CD4-positive, alpha-beta T cell treated with Interleukin-1 beta for 1 hour (primary cell): ENCODE measurements around the gene BARX1.

Source experiments
- DNase-seq, 2 donors: peaks; one replicate each; pipeline ENCODE4 v3.0.0-alpha.2; 2020 to 2022

BARX1 gene

DNA sequence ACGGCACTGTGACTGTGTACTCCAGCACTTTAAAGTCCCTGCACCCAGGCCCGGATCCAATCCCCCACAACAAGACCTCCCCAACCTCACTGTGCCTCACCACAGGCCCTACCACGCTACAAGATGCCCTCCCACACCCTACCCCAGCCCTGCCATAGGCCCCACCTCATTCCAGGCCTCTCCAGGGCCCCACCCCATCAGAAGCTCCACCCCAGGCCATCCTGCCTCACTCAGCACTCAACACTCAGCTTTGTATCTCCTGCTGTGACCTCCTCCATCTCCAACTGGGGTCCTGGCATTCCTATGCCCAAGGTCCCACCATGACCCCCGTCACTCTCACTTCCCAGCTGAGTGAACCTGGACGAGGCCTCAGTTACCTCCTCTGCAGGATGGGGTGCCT is 38.8 kb downstream of the BARX1 start:
- no peak for DNase-seq

DNA sequence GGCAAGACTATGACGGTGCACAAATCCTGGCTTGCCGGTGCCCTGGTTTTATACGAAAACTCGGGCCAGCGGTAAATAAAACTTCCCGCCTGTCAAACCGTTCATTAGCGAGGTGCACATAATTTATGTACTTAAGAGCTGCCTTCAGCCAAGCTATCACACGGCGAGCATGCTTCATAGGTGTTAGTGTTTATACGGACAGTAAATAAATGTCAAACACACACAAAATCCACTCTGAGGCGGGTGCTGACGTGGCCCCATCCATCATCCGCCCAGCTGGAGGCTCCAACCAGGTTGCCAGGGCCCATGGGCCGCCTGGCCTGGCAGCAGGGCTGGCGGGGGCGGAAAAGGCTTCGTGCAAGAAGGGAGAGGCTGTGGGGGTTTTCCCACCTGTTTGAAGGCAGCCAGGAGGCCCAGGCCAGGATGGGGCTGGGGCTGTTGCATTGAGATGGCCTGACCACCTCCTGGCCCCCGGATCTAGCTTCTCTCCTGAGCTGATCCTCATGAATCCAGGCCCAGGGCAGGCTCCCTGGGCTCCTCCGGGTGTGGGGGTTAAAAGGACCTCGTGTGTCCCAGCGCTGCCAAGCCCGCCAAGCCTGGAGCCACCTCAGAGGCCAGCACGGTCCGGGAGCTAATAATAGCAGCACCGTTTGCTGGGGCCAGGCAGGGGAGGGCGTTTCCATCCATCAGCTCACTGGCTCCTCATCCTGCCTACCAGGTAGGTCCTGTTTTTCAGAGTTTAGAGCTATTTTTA is 43.2 kb downstream of the BARX1 start:
- no peak for DNase-seq

DNA sequence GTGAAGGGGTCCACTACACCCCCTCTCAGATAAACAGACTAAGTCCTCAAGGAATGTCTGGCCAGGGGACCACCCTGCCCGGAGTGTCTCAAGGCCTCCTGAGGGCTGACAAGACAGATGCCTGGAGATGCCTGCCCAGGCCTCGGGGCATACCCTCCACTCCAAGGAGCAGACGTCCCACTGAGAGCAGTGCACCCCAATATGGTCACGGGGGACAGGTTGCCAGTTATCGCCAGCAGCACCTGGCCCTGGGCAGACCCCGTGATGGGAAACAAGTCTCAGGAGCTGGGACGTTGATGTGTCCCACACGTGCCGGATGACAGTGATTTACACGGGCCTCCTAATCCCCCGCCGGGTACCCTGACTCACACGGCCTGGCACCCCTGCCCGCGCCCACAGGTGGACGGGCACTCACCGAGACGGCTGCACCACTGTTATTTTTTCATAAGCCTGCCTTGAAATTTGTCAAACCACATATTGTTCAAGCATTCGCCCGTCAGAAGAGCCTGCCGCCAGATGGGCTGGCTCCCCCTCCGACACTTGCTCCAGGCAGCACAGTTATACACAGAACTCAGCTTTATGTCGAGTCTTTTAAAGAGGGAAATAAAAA is 43.9 kb downstream of the BARX1 start:
- no peak for DNase-seq

DNA sequence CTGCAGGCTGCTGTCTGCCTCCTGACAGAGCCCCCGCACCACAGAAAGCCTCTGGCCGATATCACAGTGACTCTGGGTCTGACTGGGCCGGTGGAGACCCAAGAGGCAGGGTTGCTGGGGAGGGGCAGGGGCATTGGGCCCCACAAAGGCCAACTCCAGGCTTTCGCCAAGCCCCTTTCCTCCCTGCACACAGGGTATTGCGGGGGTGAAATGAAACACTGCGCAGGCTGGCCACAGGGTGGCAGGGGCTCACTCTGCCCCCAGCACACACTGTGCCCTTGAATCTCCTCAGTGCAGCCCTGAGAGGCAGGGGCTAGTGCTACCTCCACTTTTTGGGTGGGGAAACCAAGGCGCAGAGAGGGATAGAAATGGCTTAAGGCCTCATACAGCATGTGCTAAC is 44.6 kb downstream of the BARX1 start:
- no peak for DNase-seq

DNA sequence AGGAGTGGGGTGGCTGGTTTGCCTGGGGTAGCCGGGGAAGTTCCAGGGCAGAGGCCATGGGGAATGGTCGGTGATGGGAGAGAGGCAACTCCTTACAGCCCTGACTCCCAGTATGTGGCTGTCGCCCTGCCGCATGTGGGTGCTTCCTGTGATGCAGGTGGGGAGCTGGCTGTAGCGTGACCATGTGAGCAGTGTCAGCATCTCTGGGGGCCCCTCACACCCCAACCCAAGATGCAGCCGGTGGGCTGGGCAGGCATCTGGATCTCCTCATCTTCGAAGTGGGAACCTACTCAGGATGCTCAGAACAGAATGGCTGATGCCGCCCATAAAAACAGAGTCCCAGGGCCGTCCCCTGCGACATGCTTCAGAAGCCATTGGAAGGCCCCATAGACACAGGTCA is 45.0 kb downstream of the BARX1 start:
- no peak for DNase-seq

DNA sequence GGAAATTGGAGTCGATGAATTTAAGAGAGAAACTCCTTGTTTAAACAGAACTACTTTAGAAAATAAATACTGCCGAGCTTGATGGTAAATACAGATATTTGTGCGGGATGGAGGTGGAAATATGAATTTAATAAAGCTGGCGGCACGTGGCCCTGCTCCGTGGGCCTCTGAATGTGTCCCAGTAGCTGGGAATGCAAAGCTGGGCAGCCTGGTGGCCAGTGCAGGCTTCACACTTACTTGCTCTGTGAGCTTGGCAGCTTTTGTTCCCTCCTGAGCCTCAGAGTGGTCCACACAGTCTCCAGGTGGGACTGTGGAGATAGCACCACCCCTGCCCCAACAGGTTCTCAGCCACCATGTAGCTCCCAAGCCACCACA is 45.9 kb downstream of the BARX1 start:
- DNase-seq = no peak

DNA sequence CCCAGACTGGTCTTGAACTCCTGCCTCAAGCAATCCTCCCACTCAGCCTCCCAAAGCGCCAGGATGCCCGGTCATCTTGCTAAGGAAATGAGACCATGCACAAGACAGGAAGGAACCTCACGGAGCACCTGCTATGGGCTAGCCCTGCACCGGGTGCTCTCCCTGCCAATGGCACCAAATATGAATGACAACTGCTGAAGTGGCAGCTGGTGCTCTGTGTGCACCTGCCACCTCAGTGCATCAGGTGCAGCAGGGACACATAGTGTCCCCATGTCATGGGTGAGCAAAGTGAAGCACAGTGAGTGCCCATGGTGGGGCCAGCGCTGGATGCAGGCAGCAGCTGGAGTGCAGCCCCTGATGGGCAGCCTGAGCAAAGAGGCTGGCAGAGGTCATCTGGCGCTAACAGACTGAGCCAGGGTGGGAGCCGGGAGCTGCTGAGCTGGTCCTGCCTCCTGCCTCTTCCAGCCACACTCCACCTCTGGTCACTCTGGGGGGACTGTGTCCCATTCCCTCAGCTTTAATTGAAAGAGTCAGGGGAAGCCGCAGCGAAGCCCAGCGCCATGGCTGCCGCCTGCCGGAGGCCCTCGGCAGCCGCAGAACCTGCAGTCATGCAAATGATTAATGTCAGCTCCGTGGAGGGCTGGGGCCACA is 46.4 kb downstream of the BARX1 start:
- DNase-seq = no peak

DNA sequence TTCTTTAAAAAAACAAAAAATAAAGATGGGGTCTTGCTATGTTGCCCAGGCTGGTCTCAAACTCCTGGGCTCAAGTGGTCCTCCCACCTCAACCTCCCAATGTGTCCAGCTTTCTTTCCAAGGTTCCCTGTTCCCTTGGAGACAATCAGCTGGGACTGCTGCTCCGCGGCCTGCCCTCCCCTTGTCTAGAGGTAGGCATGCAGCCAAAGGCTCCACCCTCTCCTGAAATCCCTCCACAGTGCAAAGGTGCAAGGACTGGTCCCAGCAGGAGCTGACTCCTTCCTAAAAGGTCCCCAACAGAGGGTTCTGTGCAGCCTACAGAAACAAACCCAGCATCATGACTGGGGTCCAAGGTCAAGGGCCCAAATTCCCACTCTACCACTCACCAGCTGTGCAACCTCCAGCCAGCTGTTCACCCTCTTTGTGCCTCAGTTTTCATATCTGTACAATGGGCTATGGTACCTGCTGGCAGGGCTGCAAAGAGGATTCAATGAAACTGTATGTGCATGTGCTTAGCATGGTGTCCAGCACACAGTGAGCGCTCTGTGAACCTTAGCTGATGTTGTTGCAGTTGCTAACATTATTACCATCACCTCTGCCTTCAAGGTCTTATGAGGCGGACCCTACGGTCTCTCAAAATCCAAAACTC is 47.5 kb downstream of the BARX1 start:
- DNase-seq = no peak

DNA sequence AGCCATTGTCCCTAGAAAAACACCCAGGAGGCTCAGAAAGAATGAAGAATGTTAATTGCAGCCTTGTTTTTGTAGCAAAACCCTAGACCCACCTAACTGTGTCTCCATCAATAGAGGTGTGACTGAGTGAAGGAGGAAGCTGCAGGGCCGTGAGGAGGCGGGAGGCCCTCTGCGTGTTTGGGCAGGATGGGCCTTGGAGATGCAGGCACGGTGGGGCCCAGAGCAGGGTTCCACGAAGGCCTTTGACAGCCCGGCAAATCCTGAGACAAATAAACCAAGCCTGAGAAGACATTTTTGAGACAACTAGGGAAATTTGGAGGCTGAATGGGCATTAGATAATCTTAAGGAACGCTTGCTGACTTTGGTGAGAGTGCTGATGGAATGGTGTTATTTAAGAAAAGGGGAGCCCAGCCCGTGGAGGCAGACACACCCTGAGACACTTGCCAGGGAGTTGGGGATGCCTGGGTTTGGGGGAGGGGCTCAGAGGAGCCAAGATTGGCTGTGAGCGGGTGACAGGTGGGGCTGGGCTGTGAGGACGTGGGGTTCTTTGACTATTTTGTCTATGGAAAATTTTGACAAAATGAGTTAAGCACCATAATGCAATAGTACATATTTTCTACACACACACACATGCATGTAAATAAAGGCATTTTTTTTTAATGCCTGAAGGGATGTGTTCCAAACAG is 48.8 kb downstream of the BARX1 start:
- no peak for DNase-seq

DNA sequence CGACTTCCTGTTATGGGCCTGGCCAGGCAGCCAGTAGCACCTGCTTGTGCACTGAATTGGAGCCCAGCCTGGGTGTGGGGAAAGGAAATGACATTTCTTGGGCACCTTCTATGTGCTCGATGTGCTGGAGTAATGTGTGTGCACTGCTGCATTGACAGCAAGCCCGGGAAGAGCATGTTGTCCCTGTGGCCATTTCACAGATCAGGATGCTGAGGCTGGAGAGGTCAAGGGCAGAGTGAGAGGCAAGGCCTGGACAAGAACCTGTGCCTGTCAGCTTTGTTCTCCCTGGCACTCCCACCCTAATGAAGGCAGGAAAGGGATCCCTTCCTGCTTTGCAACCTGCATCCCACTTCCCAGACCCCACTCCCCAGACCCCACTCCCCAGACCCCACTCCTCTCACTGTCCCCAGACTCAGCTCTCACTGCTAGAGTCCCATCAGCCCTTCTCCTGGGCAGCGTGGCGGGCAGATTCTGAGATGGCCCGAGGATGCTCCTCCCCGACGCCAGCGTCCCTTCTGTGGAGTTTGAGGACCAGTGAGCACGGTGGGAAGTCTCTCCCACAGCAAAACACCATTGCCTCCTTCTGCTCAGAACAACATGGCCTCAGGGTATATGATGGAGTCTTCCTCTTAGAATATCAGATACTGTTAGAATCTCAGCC is 49.6 kb downstream of the BARX1 start:
- DNase-seq = no peak

DNA sequence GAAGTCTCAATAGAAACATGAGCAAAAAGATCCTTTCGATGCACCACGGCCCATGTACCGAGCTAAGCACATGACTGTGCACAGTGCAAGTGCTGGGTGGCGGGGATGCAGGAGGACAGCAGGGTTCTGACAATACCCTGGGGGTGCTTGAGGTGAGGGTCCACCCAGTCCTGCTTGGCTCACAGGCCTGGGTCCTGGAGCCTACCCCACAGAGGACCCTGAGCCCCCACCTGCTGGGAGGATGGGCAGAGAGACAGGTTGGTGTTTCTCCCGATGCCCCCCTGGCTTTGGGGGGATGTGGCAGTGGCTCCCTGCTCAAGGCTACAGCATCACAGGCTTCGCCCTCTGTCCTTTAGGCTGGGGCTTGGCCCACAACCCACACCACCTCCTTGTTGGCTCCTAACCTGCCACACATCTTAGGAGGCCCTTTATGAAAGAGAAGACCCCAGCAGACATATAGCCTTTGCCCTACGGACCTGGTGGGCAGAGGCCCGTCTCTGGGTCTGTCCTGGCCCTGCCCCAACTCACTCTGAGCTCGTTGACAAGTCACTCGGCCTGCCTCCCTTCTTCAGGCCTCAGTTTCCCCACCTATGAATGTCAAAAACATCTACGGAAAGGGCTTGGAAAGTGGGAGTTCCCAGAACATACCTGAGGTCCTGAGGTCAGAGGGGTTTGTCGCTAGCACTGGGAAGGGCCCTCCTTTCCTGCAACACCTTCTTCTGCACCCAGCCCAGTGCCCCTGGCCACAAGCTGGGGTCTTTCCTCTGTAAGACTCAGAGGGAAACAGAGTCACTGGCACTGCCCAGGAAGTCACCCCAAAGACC is 50.3 kb downstream of the BARX1 start:
- DNase-seq = no peak

DNA sequence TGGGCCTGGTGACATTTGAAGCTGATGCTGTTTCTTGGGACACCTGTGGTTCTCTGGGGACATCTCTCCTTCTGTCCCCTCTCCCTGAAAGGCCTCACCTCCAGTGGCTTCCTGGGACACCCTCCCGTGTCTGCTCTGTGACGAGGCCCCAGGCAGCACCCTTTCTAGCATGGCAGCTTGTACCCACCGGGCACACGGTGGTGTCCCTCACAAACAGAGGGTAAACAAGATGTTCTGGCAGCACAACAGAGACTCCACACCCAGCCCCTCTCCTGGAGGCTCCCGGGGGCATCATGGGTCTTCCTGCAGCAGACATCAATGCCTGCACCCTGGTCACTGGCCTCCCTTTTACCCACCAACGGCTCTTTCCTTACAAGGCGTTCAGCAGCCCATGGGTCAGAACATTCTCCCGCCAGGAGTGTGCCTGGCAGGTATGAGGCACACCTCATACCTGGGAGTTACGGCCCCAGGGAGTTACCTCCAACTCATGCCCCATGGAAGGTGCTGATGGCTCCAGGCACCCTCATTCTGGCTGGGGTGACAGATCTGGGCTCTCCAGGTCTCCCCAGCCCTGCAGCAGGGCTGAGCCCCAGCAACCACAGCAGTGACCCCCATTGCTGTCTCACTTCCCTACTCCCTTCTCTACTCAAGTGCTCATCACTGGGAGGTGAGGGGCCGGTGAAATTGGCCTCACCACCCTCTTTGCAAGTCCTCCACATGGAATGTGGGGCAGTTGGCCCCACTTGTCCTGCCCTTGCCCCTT is 51.1 kb downstream of the BARX1 start:
- no peak for DNase-seq

DNA sequence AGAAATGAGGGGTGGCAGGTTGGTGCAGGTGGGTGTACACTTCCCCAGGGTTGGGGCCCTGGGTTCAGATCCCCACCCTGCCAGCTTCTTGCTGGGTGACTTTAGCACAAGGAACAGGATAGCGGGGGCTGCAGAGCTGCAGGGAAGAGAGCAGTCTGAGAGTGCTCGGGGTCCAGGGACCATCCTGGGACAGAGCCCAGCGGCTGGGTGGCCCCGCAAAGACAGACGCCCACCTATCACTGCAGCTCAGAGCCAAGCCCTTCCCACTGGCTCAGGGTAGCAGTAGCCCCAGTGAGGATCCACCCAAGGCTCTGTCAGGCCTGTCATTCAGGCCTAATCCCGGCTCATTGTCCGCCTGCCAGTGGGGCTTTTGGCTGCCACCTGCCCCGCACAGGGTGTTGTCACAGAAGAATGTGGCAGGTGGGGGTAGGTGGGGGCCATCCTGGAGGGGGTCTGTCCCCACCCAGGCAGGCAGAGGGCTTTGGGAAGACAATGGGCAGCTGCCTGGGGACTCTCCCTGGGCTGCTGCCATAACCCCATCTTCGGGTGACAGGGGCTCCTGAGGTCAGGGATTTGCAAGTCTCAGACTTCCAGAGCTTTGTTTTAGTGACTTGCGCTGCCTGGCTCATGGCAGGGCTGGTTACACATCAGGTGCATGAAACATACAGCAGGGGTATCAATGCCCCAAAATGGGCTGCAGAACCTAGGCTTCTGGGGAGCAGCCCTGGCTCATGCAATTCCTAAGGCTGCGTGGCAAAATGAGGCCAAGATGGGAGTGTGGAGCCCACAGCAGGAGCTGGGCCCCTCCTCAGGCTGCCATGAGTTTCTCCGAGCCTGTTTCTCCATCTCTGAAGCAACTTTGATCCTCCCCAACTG is 52.1 kb downstream of the BARX1 start:
- no peak for DNase-seq

DNA sequence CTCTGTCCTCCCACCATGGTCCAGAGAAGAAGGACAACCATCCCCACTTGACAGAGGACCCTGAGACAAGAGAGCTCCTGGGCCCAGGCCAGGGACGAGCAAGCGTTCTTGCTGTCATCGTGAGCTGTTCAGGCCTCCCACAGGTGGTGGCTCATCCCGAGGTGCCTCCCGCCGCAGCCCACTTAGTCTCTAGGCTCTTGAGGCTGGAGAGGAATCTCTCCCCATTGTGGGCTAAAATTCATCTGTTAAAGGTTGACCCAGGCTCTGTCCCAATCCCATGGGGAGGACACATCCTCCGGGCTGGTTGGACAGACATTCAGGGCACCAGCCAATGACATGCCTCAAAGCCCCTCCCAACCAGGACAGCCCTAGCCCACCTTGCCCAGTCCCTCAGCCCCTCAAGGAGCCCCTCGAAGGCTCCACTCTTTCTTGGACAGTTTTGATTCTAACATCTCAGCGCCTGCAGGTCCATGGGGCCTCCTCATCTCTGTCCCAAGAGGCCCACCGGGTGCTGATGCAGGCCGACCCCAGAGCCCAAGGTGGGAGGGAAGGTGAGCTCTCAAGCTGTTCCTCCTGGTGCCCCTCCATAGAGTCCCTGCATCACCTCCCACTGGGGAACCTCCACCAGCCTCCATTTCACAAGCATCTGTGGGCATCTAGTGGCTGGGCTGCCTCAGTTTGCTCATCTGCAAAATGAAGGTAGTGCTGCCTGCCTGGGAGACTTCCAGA is 52.9 kb downstream of the BARX1 start:
- no peak for DNase-seq
